ENCODE data around the gene NXPH4. TPM values are rescaled to one million over a fixed set of nuclear protein-coding genes. Genes with fewer than 3 reads are reported as not detected.

NXPH4 gene
- total RNA-seq, 4 donors from 2014 or later, result 7.1 to 26.0 (median 18.3) TPM

GRCh38 chr12:57180321-57180989, 36.1 kb upstream of the NXPH4 start:
- peaks cover 50% of the 10 kb centered on the region for H3K4me1 ChIP-seq
- WGBS, result 91% methylated on average over 12 of the region's 20 CpGs
- no peak for DNase-seq (ENCODE audit: low spot score in 2 of 2)
- H3K4me3 ChIP-seq, result no peak overlapping the region
- H3K27me3 ChIP-seq, result no peaks in the 10 kb centered on the region
- peaks cover 71% of the 10 kb centered on the region for H3K36me3 ChIP-seq
- no peak overlapping the region for H3K27ac ChIP-seq
- TF ChIP-seq POLR2AphosphoS5 (IDR thresholded peaks at IDR 0.05) (no peak), POLR2A (IDR thresholded peaks at IDR 0.05) (no peak), EP300 (IDR thresholded peaks at IDR 0.05) (no peak)
- TF ChIP-seq, protein P1, sequence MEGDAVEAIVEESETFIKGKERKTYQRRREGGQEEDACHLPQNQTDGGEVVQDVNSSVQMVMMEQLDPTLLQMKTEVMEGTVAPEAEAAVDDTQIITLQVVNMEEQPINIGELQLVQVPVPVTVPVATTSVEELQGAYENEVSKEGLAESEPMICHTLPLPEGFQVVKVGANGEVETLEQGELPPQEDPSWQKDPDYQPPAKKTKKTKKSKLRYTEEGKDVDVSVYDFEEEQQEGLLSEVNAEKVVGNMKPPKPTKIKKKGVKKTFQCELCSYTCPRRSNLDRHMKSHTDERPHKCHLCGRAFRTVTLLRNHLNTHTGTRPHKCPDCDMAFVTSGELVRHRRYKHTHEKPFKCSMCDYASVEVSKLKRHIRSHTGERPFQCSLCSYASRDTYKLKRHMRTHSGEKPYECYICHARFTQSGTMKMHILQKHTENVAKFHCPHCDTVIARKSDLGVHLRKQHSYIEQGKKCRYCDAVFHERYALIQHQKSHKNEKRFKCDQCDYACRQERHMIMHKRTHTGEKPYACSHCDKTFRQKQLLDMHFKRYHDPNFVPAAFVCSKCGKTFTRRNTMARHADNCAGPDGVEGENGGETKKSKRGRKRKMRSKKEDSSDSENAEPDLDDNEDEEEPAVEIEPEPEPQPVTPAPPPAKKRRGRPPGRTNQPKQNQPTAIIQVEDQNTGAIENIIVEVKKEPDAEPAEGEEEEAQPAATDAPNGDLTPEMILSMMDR (IDR thresholded peaks at IDR 0.05), result no peak
- no peaks in the 10 kb centered on the region for H3K9me3 ChIP-seq

DNA sequence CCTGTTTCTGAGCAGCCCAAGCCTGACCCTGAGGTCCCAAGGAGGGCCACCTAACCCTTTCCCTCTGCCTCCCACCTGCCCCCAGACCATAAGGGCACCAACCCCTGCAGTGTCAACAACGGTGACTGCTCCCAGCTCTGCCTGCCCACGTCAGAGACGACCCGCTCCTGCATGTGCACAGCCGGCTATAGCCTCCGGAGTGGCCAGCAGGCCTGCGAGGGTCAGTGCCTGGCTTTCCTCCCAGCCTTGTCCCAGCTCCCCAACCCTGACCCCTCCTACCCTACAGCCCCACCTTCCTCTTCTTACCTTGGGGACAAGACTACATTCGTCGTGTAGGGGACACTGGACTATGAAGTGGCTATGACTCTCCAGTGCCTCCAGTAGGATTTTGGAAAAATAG, 35.5 kb upstream of the NXPH4 start:
- 63% methylated on average over 9 of the region's 9 CpGs for WGBS

GRCh38 chr12:57181561-57182155, 34.9 kb upstream of the NXPH4 start:
- Histone ChIP-seq H3K36me3 (peaks cover 82% of the 10 kb centered on the region), H3K4me3 (no peak overlapping the region), H3K27ac (peak overlapping the region; percentile 29), H3K27me3 (no peaks in the 10 kb centered on the region), H3K9me3 (no peaks in the 10 kb centered on the region), H3K4me1 (peaks cover 39% of the 10 kb centered on the region)
- DNase-seq (ENCODE audit: low spot score in 2 of 2), result no peak
- WGBS, result 39% methylated on average over 5 of the region's 5 CpGs
- no peak for TF ChIP-seq POLR2A (IDR thresholded peaks at IDR 0.05)
- no peak for TF ChIP-seq EP300 (IDR thresholded peaks at IDR 0.05)
- TF ChIP-seq, protein P1 (IDR thresholded peaks at IDR 0.05), result no peak
- TF ChIP-seq POLR2AphosphoS5 (IDR thresholded peaks at IDR 0.05), result no peak

More for the DNA sequence above, 35.5 kb upstream of the NXPH4 start:
- Histone ChIP-seq H3K4me3 (no peak overlapping the region), H3K36me3 (peaks cover 77% of the 10 kb centered on the region), H3K4me1 (peaks cover 45% of the 10 kb centered on the region), H3K27ac (peak overlapping the region; percentile 29), H3K27me3 (no peaks in the 10 kb centered on the region), H3K9me3 (no peaks in the 10 kb centered on the region)
- DNase-seq (ENCODE audit: low spot score in 2 of 2), result no peak
- TF ChIP-seq, protein P1 (IDR thresholded peaks at IDR 0.05), result no peak
- TF ChIP-seq POLR2A (IDR thresholded peaks at IDR 0.05) (no peak), POLR2AphosphoS5 (IDR thresholded peaks at IDR 0.05) (no peak), EP300 (IDR thresholded peaks at IDR 0.05) (no peak)

- no peaks in the 10 kb centered on the region for H3K9me3 ChIP-seq
- TF ChIP-seq EP300 (IDR thresholded peaks at IDR 0.05), result no peak
- no peak for TF ChIP-seq POLR2A (IDR thresholded peaks at IDR 0.05)
- TF ChIP-seq, protein P1 (IDR thresholded peaks at IDR 0.05), result peak; percentile 70 to 88
- peaks cover 82% of the 10 kb centered on the region for H3K36me3 ChIP-seq
- H3K4me3 ChIP-seq, result no peak overlapping the region
- H3K27ac ChIP-seq, result no peak overlapping the region
- peaks cover 32% of the 10 kb centered on the region for H3K4me1 ChIP-seq
- 14% methylated on average over 10 of the region's 13 CpGs for WGBS
- H3K27me3 ChIP-seq, result no peaks in the 10 kb centered on the region
- peak in 1 of 2 donors; percentile 85 for DNase-seq (ENCODE audit: low spot score in 2 of 2)
These were observed 33.5 kb upstream of the NXPH4 start for GRCh38 chr12:57182918-57183575.

All from suprapubic skin (tissue), 4 donors.